H9 (cell line): ENCODE results near the gene THSD4. TPM values are rescaled to one million over a fixed set of nuclear protein-coding genes. Genes with fewer than 3 reads are reported as not detected.

ENCODE experiments used
- DNase-seq: peaks from one replicate; pipeline ENCODE4 v3.0.0-alpha.2; 2017
- H2AFZ ChIP-seq: one replicate; pipeline ENCODE4 v1.6.1; 2013; ENCODE audit warnings: mild to moderate bottlenecking, low read length, control low read depth, moderate library complexity
- H2AK5ac ChIP-seq: 2 replicates; pipeline ENCODE4 v1.6.1; 2013; ENCODE audit warnings: low read length, control low read depth, mixed read lengths; ENCODE audit not compliant: insufficient read length
- H2BK120ac ChIP-seq: one replicate; pipeline ENCODE4 v1.6.1; 2013; ENCODE audit warnings: low read depth, mild to moderate bottlenecking, low read length, control low read depth, inconsistent platforms; ENCODE audit not compliant: poor library complexity, severe bottlenecking
- H2BK12ac ChIP-seq: 2 replicates; pipeline ENCODE4 v1.6.1; 2013; ENCODE audit warnings: low read length, control low read depth, mixed read lengths, low read depth; ENCODE audit not compliant: insufficient read length
- H2BK15ac ChIP-seq: 2 replicates; pipeline ENCODE4 v1.6.1; 2013; ENCODE audit warnings: low read depth, low read length, control low read depth
- H2BK20ac ChIP-seq: one replicate; pipeline ENCODE4 v1.6.1; 2013; ENCODE audit warnings: low read depth, mild to moderate bottlenecking, low read length, control low read depth, inconsistent platforms; ENCODE audit not compliant: poor library complexity, severe bottlenecking
- H2BK5ac ChIP-seq: 2 replicates; pipeline ENCODE4 v1.6.1; 2013; ENCODE audit warnings: low read length, control low read depth, mixed read lengths; ENCODE audit not compliant: insufficient read length
- H3K14ac ChIP-seq: 2 replicates; pipeline ENCODE4 v1.6.1; 2013; ENCODE audit warnings: low read length, control low read depth; ENCODE audit not compliant: insufficient read depth
- H3K18ac ChIP-seq: 2 replicates; pipeline ENCODE4 v1.6.1; 2013; ENCODE audit warnings: low read depth, mild to moderate bottlenecking, mixed read lengths, low read length, control low read depth; ENCODE audit not compliant: insufficient read length
- H3K23ac ChIP-seq: 2 replicates; pipeline ENCODE4 v1.6.1; 2013; ENCODE audit warnings: low read length, control low read depth, mixed read lengths, low read depth; ENCODE audit not compliant: insufficient read length
- H3K23me2 ChIP-seq: 2 replicates; pipeline ENCODE4 v1.6.1; 2013; ENCODE audit warnings: low read depth, mild to moderate bottlenecking, mixed read lengths, low read length, control low read depth; ENCODE audit not compliant: insufficient read length, poor library complexity, severe bottlenecking
- H3K27ac ChIP-seq: 2 replicates; pipeline ENCODE4 v1.5.1; 2013; ENCODE audit warnings: low read length, control low read depth, mixed read lengths, low read depth; ENCODE audit not compliant: insufficient read length
- H3K27me3 ChIP-seq: 2 replicates; pipeline ENCODE4 v1.6.1; 2013; ENCODE audit warnings: low read length, control low read depth, inconsistent platforms; ENCODE audit not compliant: insufficient read depth
- H3K4ac ChIP-seq: 2 replicates; pipeline ENCODE4 v1.6.1; 2013; ENCODE audit warnings: low read depth, mild to moderate bottlenecking, control low read depth, inconsistent platforms, low read length, moderate library complexity
- H3K4me1 ChIP-seq: 2 replicates; pipeline ENCODE4 v1.6.1; 2013; ENCODE audit warnings: low read length, control low read depth, inconsistent platforms; ENCODE audit not compliant: insufficient read depth
- H3K4me2 ChIP-seq: 2 replicates; pipeline ENCODE4 v1.6.1; 2013; ENCODE audit warnings: low read length, control low read depth, mixed read lengths; ENCODE audit not compliant: insufficient read length, insufficient read depth
- H3K56ac ChIP-seq: 2 replicates; pipeline ENCODE4 v1.6.1; 2013; ENCODE audit warnings: low read depth, mild to moderate bottlenecking, mixed read lengths, low read length, control low read depth; ENCODE audit not compliant: insufficient read length
- H3K79me1 ChIP-seq: 2 replicates; pipeline ENCODE4 v1.6.1; 2013; ENCODE audit warnings: low read depth, mild to moderate bottlenecking, moderate library complexity, low read length, control low read depth, inconsistent platforms; ENCODE audit not compliant: insufficient read depth, poor library complexity, severe bottlenecking
- H3K79me2 ChIP-seq: 2 replicates; pipeline ENCODE4 v1.6.1; 2013; ENCODE audit warnings: low read length, control low read depth, inconsistent platforms; ENCODE audit not compliant: insufficient read depth
- H3K9ac ChIP-seq: 2 replicates; pipeline ENCODE4 v1.6.1; 2013; ENCODE audit warnings: low read length, control low read depth, mixed read lengths; ENCODE audit not compliant: insufficient read length; ENCODE audit errors: extremely low read depth
- H3K9me3 ChIP-seq: one replicate; pipeline ENCODE4 v1.6.1; 2013; ENCODE audit warnings: low read depth, low read length, inconsistent platforms; ENCODE audit not compliant: control insufficient read depth
- H3T11ph ChIP-seq: one replicate; pipeline ENCODE4 v1.6.1; 2013; ENCODE audit warnings: mild to moderate bottlenecking, low read length, control low read depth, inconsistent platforms
- H4K20me1 ChIP-seq: one replicate; pipeline ENCODE4 v1.6.1; 2013; ENCODE audit not compliant: control insufficient read depth, insufficient read length, insufficient read depth
- H4K5ac ChIP-seq: 2 replicates; pipeline ENCODE4 v1.6.1; 2013; ENCODE audit warnings: low read depth, mild to moderate bottlenecking, mixed read lengths, low read length, control low read depth; ENCODE audit not compliant: insufficient read length
- H4K8ac ChIP-seq: replicated peaks from 2 replicates; pipeline ENCODE4 v1.6.1; 2013; ENCODE audit warnings: low read length, control low read depth, mixed read lengths, low read depth; ENCODE audit not compliant: insufficient read length
- H4K91ac ChIP-seq: 2 replicates; pipeline ENCODE4 v1.6.1; 2013; ENCODE audit warnings: low read depth, mild to moderate bottlenecking, moderate library complexity, mixed read lengths, low read length, control low read depth; ENCODE audit not compliant: insufficient read length
- H3K27ac Mint-ChIP-seq, 3 experiments: 2 replicates in 2 of 3; 3 replicates in 1 of 3; pipeline ENCODE4 v1.8.0; 2020 to 2021; ENCODE audit warnings: mixed read lengths in 3 of 3, mild to moderate bottlenecking in 1 of 3, moderate library complexity in 1 of 3
- H3K27me3 Mint-ChIP-seq: 2 replicates; pipeline ENCODE4 v1.8.0; 2021; ENCODE audit warnings: low read depth, mild to moderate bottlenecking, moderate library complexity, mixed read lengths
- H3K36me3 Mint-ChIP-seq, 3 experiments: 2 replicates in 2 of 3; 3 replicates in 1 of 3; pipeline ENCODE4 v1.8.0; 2020 to 2021; ENCODE audit warnings: low read depth in 3 of 3, mixed read lengths in 3 of 3; ENCODE audit not compliant: insufficient read depth in 1 of 3
- H3K4me1 Mint-ChIP-seq, 2 experiments: 2 replicates each; pipeline ENCODE4 v1.8.0; 2020; ENCODE audit warnings: mixed read lengths in 2 of 2
- H3K4me3 Mint-ChIP-seq, 2 experiments: 2 replicates in 1 of 2; 3 replicates in 1 of 2; pipeline ENCODE4 v1.8.0; 2020 to 2021; ENCODE audit warnings: mild to moderate bottlenecking in 2 of 2, mixed read lengths in 2 of 2, moderate library complexity in 1 of 2
- H3K9me3 Mint-ChIP-seq, 2 experiments: 2 replicates in 1 of 2; 3 replicates in 1 of 2; pipeline ENCODE4 v1.8.0; 2020; ENCODE audit warnings: mild to moderate bottlenecking in 2 of 2, mixed read lengths in 2 of 2, moderate library complexity in 1 of 2
- WGBS: extraction: QIAGEN DNeasy Blood & Tissue Kit; methylation state at CpG from one replicate; pipeline ENCODE4 v1.1.7; 2013; ENCODE audit warnings: missing lambda C conversion rate, low lambda C conversion rate, mixed read lengths; ENCODE audit not compliant: insufficient read length; ENCODE audit errors: extremely low coverage; 5-methylcytosine and 5-hydroxymethylcytosine counted together
- total RNA-seq: library from RNA; stranded (reverse); gene quantifications from 2 replicates; pipeline ENCODE4 v1.2.1, GENCODE V29; 2021
- TF ChIP-seq, protein P1 (sequence below): fragments of 200-600 bp; sonication (generic); conservative IDR thresholded peaks from 3 replicates; pipeline ENCODE4 v1.8.0; 2021; ENCODE audit warnings: antibody characterized with exemption, mild to moderate bottlenecking

Gene THSD4
- total RNA-seq, 1 experiment from 2014 or later = 5.5 TPM

DNA sequence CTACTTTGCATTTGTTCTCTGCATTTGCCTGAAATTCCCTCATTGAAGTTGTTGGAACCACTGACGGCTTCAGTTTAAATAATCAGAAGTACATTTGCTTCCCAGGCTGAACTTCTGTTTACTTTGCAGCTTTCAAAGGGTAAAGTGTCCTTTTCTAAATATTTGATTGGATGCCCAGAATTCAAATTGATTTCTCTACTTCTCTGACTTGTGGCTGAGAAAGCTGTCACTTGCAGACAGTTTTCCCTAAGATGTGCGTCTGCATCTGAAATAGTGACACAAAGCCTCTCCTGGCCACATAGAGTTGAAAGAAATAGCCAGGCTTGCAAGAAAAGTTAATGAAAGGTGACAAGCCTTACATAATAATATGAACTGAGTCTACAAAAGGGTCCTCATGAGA, 299.6 kb downstream of the THSD4 start:
- no peak overlapping the region for H3K27ac Mint-ChIP-seq
- Histone ChIP-seq H4K5ac (no peak overlapping the region), H2AK5ac (no peak overlapping the region), H3K4me2 (no peak overlapping the region), H2BK5ac (no peak overlapping the region), H3K23me2 (no peaks in the 10 kb centered on the region), H3K79me2 (no peaks in the 10 kb centered on the region), H3K27ac (no peak overlapping the region), H4K20me1 (no peaks in the 10 kb centered on the region), H2BK12ac (no peak overlapping the region), H2AFZ (no peak overlapping the region), H3K4ac (no peak overlapping the region), H3K27me3 (no peaks in the 10 kb centered on the region), H3T11ph (no peak overlapping the region), H3K4me1 (peaks cover 3% of the 10 kb centered on the region; the same call in 1 of the 2 replicates), H3K18ac (no peak overlapping the region), H2BK120ac (no peak overlapping the region), H3K14ac (no peak overlapping the region), H3K56ac (no peak overlapping the region), H2BK20ac (no peak overlapping the region), H4K8ac (no peak overlapping the region), H3K23ac (no peak overlapping the region), H3K79me1 (no peaks in the 10 kb centered on the region), H2BK15ac (no peak overlapping the region), H3K9ac (no peak overlapping the region), H3K9me3 (no peaks in the 10 kb centered on the region), H4K91ac (no peak overlapping the region)
- H3K36me3 Mint-ChIP-seq = no peaks in the 10 kb centered on the region; a peak in 1 of 7 replicates
- H3K9me3 Mint-ChIP-seq = 0 out of 5 replicates have a peak, but pooled peaks cover 0 to 3% of the 10 kb centered on the region in 2 experiments
- peaks cover 11 to 13% of the 10 kb centered on the region in 2 experiments for H3K4me1 Mint-ChIP-seq
- TF ChIP-seq, protein P1, sequence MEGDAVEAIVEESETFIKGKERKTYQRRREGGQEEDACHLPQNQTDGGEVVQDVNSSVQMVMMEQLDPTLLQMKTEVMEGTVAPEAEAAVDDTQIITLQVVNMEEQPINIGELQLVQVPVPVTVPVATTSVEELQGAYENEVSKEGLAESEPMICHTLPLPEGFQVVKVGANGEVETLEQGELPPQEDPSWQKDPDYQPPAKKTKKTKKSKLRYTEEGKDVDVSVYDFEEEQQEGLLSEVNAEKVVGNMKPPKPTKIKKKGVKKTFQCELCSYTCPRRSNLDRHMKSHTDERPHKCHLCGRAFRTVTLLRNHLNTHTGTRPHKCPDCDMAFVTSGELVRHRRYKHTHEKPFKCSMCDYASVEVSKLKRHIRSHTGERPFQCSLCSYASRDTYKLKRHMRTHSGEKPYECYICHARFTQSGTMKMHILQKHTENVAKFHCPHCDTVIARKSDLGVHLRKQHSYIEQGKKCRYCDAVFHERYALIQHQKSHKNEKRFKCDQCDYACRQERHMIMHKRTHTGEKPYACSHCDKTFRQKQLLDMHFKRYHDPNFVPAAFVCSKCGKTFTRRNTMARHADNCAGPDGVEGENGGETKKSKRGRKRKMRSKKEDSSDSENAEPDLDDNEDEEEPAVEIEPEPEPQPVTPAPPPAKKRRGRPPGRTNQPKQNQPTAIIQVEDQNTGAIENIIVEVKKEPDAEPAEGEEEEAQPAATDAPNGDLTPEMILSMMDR = no peak
- H3K27me3 Mint-ChIP-seq = no peaks in the 10 kb centered on the region
- DNase-seq = no peak
- no peak overlapping the region for H3K4me3 Mint-ChIP-seq
- no CpG with 5 or more reads among the region's 2 CpGs for WGBS
